Astrocyte (in vitro differentiated cells and primary cell): ENCODE data around the gene RAD52.

Source experiments
- EZH2 ChIP-seq: IDR thresholded peaks from 2 replicates; pipeline ENCODE4 v1.6.1; 2012; ENCODE audit warnings: mild to moderate bottlenecking, low read length, inconsistent platforms; ENCODE audit not compliant: insufficient read depth
- TF ChIP-seq, protein P1 (sequence below): IDR thresholded peaks from 2 replicates; pipeline ENCODE4 v1.5.1; 2011; ENCODE audit warnings: low read depth, mild to moderate bottlenecking, inconsistent platforms, low read length, moderate library complexity; ENCODE audit not compliant: insufficient read depth

- TF ChIP-seq EZH2: no peak
- TF ChIP-seq, protein P1, sequence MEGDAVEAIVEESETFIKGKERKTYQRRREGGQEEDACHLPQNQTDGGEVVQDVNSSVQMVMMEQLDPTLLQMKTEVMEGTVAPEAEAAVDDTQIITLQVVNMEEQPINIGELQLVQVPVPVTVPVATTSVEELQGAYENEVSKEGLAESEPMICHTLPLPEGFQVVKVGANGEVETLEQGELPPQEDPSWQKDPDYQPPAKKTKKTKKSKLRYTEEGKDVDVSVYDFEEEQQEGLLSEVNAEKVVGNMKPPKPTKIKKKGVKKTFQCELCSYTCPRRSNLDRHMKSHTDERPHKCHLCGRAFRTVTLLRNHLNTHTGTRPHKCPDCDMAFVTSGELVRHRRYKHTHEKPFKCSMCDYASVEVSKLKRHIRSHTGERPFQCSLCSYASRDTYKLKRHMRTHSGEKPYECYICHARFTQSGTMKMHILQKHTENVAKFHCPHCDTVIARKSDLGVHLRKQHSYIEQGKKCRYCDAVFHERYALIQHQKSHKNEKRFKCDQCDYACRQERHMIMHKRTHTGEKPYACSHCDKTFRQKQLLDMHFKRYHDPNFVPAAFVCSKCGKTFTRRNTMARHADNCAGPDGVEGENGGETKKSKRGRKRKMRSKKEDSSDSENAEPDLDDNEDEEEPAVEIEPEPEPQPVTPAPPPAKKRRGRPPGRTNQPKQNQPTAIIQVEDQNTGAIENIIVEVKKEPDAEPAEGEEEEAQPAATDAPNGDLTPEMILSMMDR: no peak
These were observed 44.0 kb downstream of the RAD52 start for GRCh38 chr12:905261-906031.
